Measurements from ENCODE around the gene RHBDL3.

Gene RHBDL3

DNA sequence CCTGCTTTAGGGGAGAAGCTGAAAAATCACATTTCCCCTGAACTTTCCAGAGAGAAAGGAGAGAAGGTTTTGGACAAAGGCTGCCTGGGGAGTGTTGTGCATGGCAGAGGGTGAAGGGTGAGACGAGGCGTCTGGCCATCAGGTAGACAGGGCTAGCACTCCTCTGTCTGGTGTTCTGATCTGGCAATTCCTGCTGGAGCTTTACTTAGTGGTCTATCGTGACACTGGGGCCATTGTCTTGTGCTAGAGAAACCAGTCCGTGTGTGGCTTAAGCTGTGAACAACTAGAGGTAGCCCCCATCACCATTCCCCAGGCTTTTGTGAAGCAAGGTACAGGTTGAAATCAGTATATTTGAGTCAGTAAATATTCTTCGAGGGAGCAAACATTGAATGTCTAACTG lies 8.5 kb downstream of the RHBDL3 start:
- TF ChIP-seq CTCF (conservative IDR thresholded peaks at IDR 0.05; ENCODE audit: control insufficient read depth, insufficient read depth, low read depth, low read length), result no peak
- H3K4me3 ChIP-seq (ENCODE audit: control insufficient read depth, low read depth, low read length), result no peak overlapping the region
- DNase-seq (ENCODE audit: low read depth), result no peak

DNA sequence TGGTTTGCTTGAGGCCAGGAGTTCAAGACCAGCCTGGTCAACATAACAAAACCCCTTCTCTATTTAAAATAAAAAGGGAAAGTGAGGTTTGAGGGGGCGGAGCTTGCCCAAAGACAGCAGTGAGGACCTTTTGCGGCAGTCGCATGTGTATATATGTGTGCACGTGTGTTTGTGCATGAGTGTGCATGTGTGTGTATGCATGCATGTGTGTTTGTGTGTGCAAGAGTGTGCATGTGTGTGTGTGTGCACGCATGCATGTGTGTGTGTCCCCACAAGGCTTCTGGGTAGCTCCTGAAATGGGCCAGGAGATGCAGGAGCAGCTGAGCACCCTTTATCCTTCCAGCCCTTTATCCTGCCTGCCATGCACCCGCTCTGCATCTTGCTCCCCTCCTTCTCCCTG lies 9.0 kb downstream of the RHBDL3 start:
- TF ChIP-seq CTCF (conservative IDR thresholded peaks at IDR 0.05; ENCODE audit: control insufficient read depth, insufficient read depth, low read depth, low read length), result no peak
- no peak overlapping the region for H3K4me3 ChIP-seq (ENCODE audit: control insufficient read depth, low read depth, low read length)
- DNase-seq (ENCODE audit: low read depth), result no peak

GRCh38 chr17:32275060-32276042 lies 9.7 kb downstream of the RHBDL3 start:
- H3K4me3 ChIP-seq (ENCODE audit: control insufficient read depth, low read depth, low read length), result no peak overlapping the region
- DNase-seq (ENCODE audit: low read depth), result peak; percentile 89
- TF ChIP-seq CTCF (conservative IDR thresholded peaks at IDR 0.05; ENCODE audit: control insufficient read depth, insufficient read depth, low read depth, low read length), result no peak

- no peak for DNase-seq (ENCODE audit: low read depth)
- no peak for TF ChIP-seq CTCF (conservative IDR thresholded peaks at IDR 0.05; ENCODE audit: control insufficient read depth, insufficient read depth, low read depth, low read length)
- H3K4me3 ChIP-seq (ENCODE audit: control insufficient read depth, low read depth, low read length), result no peak overlapping the region
Observed at GRCh38 chr17:32276171-32276601, 10.6 kb downstream of the RHBDL3 start.

- peak; percentile 38 for DNase-seq (ENCODE audit: low read depth)
- no peak for TF ChIP-seq CTCF (conservative IDR thresholded peaks at IDR 0.05; ENCODE audit: control insufficient read depth, insufficient read depth, low read depth, low read length)
- no peak overlapping the region for H3K4me3 ChIP-seq (ENCODE audit: control insufficient read depth, low read depth, low read length)
Observed at GRCh38 chr17:32277284-32277683, 11.7 kb downstream of the RHBDL3 start.

DNA sequence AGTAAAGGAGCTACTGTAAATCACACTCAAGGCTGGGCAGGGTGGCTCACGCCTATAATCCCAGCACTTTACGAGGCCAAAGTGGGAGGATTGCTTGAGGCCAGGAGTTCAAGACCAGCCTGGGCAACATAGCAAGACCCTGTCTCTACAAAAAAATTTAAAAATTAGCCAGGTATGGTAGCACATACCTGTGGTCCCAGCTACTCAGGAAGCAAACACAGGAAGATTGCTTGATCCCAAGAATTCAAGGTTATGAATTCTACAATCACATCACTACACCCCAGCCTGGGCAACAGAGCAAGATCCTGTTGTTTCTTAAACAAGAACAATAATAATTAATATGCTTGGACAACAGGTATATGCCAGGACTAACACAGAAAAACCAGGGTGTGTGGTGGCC lies 13.2 kb downstream of the RHBDL3 start:
- no peak for TF ChIP-seq CTCF (conservative IDR thresholded peaks at IDR 0.05; ENCODE audit: control insufficient read depth, insufficient read depth, low read depth, low read length)
- no peak for DNase-seq (ENCODE audit: low read depth)

More for the DNA sequence above, 13.2 kb downstream of the RHBDL3 start:
- no peak overlapping the region for H3K4me3 ChIP-seq (ENCODE audit: control insufficient read depth, low read depth, low read length)

Measured in fibroblast of mammary gland (primary cell).